Transverse colon (tissue), 4 donors: ENCODE measurements around the gene PAK4. TPM values are rescaled to one million over a fixed set of nuclear protein-coding genes. Genes with fewer than 3 reads are reported as not detected.

Source experiments
- DNase-seq: peaks from one replicate; pipeline ENCODE4 v3.0.0-alpha.2; 2019
- H3K27ac ChIP-seq, 4 donors: fragments of 200-600 bp; sonication (generic); 2 replicates each; pipeline ENCODE4 v1.5.1; 2016 to 2018; ENCODE audit warnings: inconsistent platforms in 4 of 4
- H3K27me3 ChIP-seq: fragments of 200-600 bp; sonication (generic); 2 replicates; pipeline ENCODE4 v1.5.1; 2017; ENCODE audit warnings: inconsistent platforms
- H3K36me3 ChIP-seq, 4 donors: fragments of 200-600 bp; sonication (generic); 2 replicates each; pipeline ENCODE4 v1.5.1; 2017 to 2019; ENCODE audit warnings: inconsistent platforms in 4 of 4
- H3K4me1 ChIP-seq, 4 donors: fragments of 200-600 bp; sonication (generic); 2 replicates each; pipeline ENCODE4 v1.5.1; 2017 to 2020; ENCODE audit warnings: inconsistent platforms in 4 of 4
- H3K4me3 ChIP-seq, 4 donors: fragments of 200-600 bp; sonication (generic); 1 replicate in 1 of 4; 2 replicates in 3 of 4; pipeline versions ENCODE4 v1.5.1 to v1.6.1; 2017 to 2019; ENCODE audit warnings: inconsistent platforms in 4 of 4
- H3K9me3 ChIP-seq, 2 donors: fragments of 200-600 bp; sonication (generic); 2 replicates each; pipeline ENCODE4 v1.5.1; 2017 to 2019; ENCODE audit warnings: inconsistent platforms in 2 of 2
- EP300 ChIP-seq: sonication (generic); formaldehyde crosslinking; IDR thresholded peaks from one replicate; pipeline ENCODE4 v1.6.1; 2017; ENCODE audit warnings: antibody characterized with exemption, low read depth
- POLR2A ChIP-seq: fragments of 450-650 bp; IDR thresholded peaks from one replicate; pipeline ENCODE4 v1.6.1; 2016; ENCODE audit warnings: antibody characterized with exemption, mild to moderate bottlenecking, moderate library complexity
- POLR2AphosphoS5 ChIP-seq, 3 donors: sonication (generic); formaldehyde crosslinking; IDR thresholded peaks; one replicate each; pipeline ENCODE4 v1.6.1; 2016; ENCODE audit warnings: antibody characterized with exemption in 3 of 3
- WGBS, 2 donors: methylation state at CpG; one replicate each; pipeline ENCODE4 v1.1.5; 2018; ENCODE audit warnings: low coverage in 1 of 2; 5-methylcytosine and 5-hydroxymethylcytosine counted together
- in situ Hi-C, 4 donors: fragments of 200-750 bp; cut with MboI; loops; one replicate each; pipeline versions ENCODE4 v1.15.0 to v1.15.1; 2017; ENCODE audit warnings: low sequenced_read_pairs in 3 of 4, low pct_ligation_motif_present in 1 of 4, low pct_unique_long_range_greater_than_20kb in 1 of 4
- intact Hi-C: fragments of 100-400 bp; cut with DNase I; formaldehyde crosslinking; loops from one replicate; pipeline ENCODE4 v1.15.1; 2023; ENCODE audit warnings: low total_unique reads
- total RNA-seq, 4 donors: library from RNA; depleted of rRNA; stranded (reverse); fragments of >200 nt; gene quantifications; one replicate each; pipeline ENCODE4 v1.1.0, GENCODE V29; 2016
- TF ChIP-seq, protein P1 (sequence below), 5 experiments: fragments of 200-600 bp in 3 of 5; fragments of 450-650 bp in 2 of 5; sonication (generic) in 3 of 5; IDR thresholded peaks; 1 replicate in 2 of 5; 2 replicates in 3 of 5; pipeline ENCODE4 v1.5.1; 2016 to 2017; ENCODE audit warnings: antibody characterized with exemption in 5 of 5, inconsistent platforms in 3 of 5, mild to moderate bottlenecking in 2 of 5, moderate library complexity in 1 of 5

The PAK4 gene
- total RNA-seq, 4 donors from 2014 or later: 43.8 to 96.1 (median 63.2) TPM

DNA sequence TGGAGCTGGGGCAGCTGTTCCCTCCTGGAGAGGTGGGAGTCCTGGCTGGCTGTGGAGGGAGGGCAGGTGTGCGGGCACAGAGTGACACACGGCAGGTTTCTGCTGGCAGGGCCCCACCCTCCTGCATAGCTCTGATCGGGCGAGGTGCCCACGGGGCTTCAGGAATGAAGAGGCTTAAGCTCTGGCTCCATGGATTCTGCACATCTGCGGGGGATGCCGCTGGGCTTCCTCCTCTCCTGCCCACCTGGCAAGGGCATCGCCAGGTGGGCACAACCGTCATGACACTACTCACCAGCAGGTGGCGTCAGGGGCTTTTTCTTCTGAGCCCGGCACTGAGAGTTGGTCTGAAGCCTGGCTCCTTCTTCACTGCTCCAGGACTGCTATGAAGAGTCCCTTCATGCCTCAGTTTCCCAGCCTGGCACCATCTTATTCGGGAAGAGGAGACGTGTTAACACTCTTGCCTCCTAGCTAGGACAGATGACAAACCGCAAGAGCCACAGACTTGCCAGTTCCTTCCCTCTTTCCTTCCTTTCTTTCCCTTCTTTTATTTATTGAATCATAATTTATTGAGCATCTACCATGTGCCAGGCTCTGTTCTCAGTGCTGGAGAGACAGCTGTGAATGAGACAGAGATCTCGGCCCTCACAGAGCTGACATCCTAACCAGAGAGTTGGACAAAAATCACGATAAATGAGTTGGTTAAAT lies 15.2 kb upstream of the PAK4 start:
- peaks cover 37% of the 10 kb centered on the region for H3K27me3 ChIP-seq
- TF ChIP-seq, protein P1, sequence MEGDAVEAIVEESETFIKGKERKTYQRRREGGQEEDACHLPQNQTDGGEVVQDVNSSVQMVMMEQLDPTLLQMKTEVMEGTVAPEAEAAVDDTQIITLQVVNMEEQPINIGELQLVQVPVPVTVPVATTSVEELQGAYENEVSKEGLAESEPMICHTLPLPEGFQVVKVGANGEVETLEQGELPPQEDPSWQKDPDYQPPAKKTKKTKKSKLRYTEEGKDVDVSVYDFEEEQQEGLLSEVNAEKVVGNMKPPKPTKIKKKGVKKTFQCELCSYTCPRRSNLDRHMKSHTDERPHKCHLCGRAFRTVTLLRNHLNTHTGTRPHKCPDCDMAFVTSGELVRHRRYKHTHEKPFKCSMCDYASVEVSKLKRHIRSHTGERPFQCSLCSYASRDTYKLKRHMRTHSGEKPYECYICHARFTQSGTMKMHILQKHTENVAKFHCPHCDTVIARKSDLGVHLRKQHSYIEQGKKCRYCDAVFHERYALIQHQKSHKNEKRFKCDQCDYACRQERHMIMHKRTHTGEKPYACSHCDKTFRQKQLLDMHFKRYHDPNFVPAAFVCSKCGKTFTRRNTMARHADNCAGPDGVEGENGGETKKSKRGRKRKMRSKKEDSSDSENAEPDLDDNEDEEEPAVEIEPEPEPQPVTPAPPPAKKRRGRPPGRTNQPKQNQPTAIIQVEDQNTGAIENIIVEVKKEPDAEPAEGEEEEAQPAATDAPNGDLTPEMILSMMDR (IDR thresholded peaks at IDR 0.05): peak; percentile 73 to 78 (median 76)
- TF ChIP-seq POLR2AphosphoS5 (IDR thresholded peaks at IDR 0.05): no peak
- no peak for TF ChIP-seq POLR2A
- H3K27ac ChIP-seq: no peak overlapping the region
- in situ Hi-C loops: loop anchor here in 3 of 4 donors (5.0 to 25.0 kb wide), 4 partner anchors 74 to 427 kb away; partner anchors contain the start of genes EID2 (in 2 of the 3), EID2B (in 2 of the 3) and LRFN1 (in 1 of the 3)
- H3K4me1 ChIP-seq: no peaks in the 10 kb centered on the region
- no peak overlapping the region for H3K4me3 ChIP-seq
- H3K9me3 ChIP-seq: no peaks in the 10 kb centered on the region
- DNase-seq: peak; percentile 73
- WGBS, 2 donors: 19 to 28% methylated on average over 5 to 15 of the region's 16 CpGs
- intact Hi-C loops: no loop called here
- H3K36me3 ChIP-seq: no peaks in the 10 kb centered on the region

- Histone ChIP-seq H3K9me3 (no peaks in the 10 kb centered on the region), H3K4me1 (no peaks in the 10 kb centered on the region), H3K27me3 (peaks cover 25% of the 10 kb centered on the region), H3K36me3 (no peaks in the 10 kb centered on the region), H3K4me3 (no peak overlapping the region), H3K27ac (no peak overlapping the region)
- TF ChIP-seq EP300 (no peak), POLR2A (no peak), POLR2AphosphoS5 (IDR thresholded peaks at IDR 0.05) (no peak)
- 20 to 30% methylated on average over 2 to 18 of the region's 18 CpGs for WGBS, 2 donors
- in situ Hi-C loops: loop anchor here in 3 of 4 donors (5.0 to 25.0 kb wide), 4 partner anchors 73 to 426 kb away; partner anchors contain the start of genes EID2 (in 2 of the 3), EID2B (in 2 of the 3) and LRFN1 (in 1 of the 3)
- no peak for DNase-seq
- intact Hi-C loops: no loop called here
Measured at GRCh38 chr19:39111593-39112199, 13.9 kb upstream of the PAK4 start.

DNA sequence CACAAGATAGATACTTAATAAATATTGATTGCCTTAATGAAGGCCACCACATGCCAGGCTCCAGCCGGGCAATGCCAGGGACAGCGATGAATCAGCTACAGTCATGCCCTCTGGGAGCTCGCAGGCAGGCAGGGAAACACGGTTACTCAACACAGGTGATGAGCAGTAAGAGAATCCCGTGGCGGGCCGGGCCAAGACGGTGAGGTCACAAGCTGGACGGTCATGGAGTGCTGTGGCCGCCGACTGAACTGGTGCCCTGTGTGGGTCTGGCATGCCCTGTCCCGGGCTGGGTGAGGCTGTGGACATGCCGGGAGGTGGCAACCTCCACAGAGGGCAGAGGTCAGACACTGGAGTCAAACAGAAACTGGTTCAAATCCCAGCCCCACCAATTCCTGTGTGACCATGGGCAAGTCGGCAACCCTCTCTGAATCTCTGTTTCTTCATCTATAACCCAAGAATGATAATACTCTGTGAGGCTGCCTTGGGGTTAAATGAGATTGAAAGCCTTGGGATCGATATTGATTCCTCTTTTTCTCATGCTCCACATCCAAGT lies 13.2 kb upstream of the PAK4 start:
- intact Hi-C loops (no loop called here), in situ Hi-C loops (loop anchor here in 3 of 4 donors (5.0 to 25.0 kb wide), 4 partner anchors 72 to 425 kb away; partner anchors contain the start of genes EID2 (in 2 of the 3), EID2B (in 2 of the 3) and LRFN1 (in 1 of the 3))
- H3K4me1 ChIP-seq: no peaks in the 10 kb centered on the region
- H3K36me3 ChIP-seq: no peaks in the 10 kb centered on the region
- TF ChIP-seq POLR2AphosphoS5 (IDR thresholded peaks at IDR 0.05): no peak
- TF ChIP-seq POLR2A: no peak
- TF ChIP-seq, protein P1 (IDR thresholded peaks at IDR 0.05): no peak
- no peak for TF ChIP-seq EP300
- no peak overlapping the region for H3K4me3 ChIP-seq
- H3K27ac ChIP-seq: no peak overlapping the region
- H3K9me3 ChIP-seq: no peaks in the 10 kb centered on the region
- DNase-seq: no peak
- WGBS, 2 donors: 81 to 86% methylated on average over 1 to 15 of the region's 15 CpGs
- peaks cover 25% of the 10 kb centered on the region for H3K27me3 ChIP-seq

DNA sequence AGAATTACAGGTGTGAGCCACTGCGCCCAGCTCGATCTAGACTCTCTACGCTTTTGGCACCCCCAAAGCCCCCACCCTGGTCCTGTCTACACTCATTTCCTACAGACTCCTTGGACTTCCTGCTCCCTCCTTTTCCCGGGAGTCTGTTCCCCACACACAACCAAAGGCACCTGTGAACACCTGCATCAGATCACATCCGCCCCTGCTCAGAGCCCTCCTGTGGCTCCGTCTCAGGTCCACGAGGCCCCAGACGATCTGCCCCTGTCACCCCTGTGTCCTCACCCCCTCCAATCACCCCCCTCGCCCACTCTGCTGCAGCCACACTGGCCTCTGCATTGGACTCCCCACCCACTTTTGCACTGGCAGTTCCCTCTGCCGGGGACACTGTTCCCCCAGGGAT lies 12.4 kb upstream of the PAK4 start:
- 74 to 78% methylated on average over 8 to 10 of the region's 10 CpGs for WGBS, 2 donors
- H3K4me1 ChIP-seq: no peaks in the 10 kb centered on the region
- H3K9me3 ChIP-seq: no peaks in the 10 kb centered on the region
- no peak overlapping the region for H3K27ac ChIP-seq
- in situ Hi-C loops: loop anchor here in 3 of 4 donors (5.0 to 25.0 kb wide), 4 partner anchors 72 to 424 kb away; partner anchors contain the start of genes EID2 (in 2 of the 3), EID2B (in 2 of the 3) and LRFN1 (in 1 of the 3)
- intact Hi-C loops: no loop called here
- H3K4me3 ChIP-seq: no peak overlapping the region
- H3K36me3 ChIP-seq: no peaks in the 10 kb centered on the region
- H3K27me3 ChIP-seq: peaks cover 25% of the 10 kb centered on the region
- DNase-seq: no peak
- TF ChIP-seq POLR2A: no peak
- no peak for TF ChIP-seq EP300
- TF ChIP-seq, protein P1 (IDR thresholded peaks at IDR 0.05): no peak
- no peak for TF ChIP-seq POLR2AphosphoS5 (IDR thresholded peaks at IDR 0.05)
